Activated CD4-positive, alpha-beta T cell treated with anti-CD3 and anti-CD28 coated beads for 24 hours (primary cell): Measurements from ENCODE around the gene PRRG4.
"Not testable (repeated sequence)": the region's sequence is repeated elsewhere in the genome, so short reads cannot be mapped to it uniquely, and the experiment has no call there.

Experiments
- DNase-seq, 2 donors: peaks; one replicate each; pipeline ENCODE4 v3.0.0-alpha.2; 2020; ENCODE audit warnings: low read depth in 2 of 2

PRRG4 gene

DNA sequence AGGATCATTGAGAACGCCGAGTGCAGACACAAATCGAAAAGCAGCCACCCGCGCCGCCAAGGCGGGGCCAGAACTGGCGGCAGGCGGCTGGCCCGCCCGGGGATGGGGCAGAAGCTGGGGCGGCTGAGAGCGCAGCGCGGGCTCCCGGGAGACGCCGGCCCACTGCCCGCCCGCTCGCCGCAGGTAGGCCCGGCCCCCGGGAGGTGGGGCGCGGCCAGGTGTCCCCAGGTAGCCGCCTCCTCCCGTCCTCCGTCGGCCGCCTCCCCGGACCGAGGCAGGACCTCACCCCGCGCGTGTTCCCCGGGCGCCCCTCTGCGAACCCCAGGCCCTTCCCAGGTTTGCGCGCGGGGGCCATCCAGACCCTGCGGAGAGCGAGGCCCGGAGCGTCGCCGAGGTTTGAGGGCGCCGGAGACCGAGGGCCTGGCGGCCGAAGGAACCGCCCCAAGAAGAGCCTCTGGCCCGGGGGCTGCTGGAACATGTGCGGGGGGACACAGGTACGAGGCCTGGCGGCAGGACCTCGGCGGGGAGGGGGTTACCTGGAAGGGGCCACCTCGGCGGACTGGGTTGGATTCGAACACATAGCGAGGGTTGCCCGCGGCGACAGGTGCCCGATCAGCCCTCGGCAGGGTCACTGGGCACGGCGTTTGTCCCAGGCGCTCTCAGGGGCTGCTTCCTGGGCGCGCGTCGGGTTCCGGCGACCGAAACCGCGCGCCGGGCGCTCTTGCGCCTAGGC is at the start of gene PRRG4:
PRRG4 (plus strand) TSS at position 248 of the 733 bp plus-strand sequence. CDS start 603 bp downstream, outside the sequence.
- DNase-seq: peak in 1 of 2 donors; percentile 35

DNA sequence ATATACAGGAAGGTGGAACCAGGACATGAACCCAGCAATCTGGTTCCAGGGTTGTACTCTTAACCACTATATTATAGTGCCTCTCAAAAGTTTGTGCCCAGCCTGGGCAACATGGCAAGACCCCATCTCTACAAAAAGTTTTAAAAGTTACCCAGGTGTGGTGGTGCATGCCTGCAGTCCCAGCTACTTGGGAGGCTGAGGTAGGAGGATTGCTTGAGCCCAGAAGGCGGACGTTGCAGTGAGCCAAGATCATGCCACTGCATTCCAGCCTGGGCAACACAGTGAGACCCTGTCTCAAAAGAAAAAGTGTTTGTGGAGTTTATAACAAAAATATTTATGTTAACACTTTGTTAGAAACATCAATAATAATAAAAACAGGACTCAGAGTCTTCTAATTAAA is 48.9 kb upstream of the PRRG4 start:
- not testable (repeated sequence) for DNase-seq

DNA sequence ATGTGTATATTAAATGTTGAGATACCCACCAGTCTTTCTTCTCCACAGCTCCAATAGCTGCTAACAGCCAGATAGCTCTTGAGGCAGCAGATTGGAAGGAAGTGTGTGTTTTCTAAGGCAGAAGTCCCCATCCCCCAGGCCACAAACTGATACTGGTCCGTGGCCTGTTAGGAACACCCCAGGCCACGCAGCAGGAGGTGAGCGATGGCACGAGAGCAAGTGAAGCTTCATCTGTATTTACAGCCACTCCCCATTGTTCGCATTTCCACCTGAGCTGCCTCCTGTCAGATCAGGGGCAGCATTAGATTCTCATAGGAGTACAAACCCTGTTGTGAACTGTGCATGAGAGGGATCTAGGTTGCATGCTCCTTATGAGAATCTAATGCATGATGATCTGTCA is 48.0 kb upstream of the PRRG4 start:
- DNase-seq: no peak

DNA sequence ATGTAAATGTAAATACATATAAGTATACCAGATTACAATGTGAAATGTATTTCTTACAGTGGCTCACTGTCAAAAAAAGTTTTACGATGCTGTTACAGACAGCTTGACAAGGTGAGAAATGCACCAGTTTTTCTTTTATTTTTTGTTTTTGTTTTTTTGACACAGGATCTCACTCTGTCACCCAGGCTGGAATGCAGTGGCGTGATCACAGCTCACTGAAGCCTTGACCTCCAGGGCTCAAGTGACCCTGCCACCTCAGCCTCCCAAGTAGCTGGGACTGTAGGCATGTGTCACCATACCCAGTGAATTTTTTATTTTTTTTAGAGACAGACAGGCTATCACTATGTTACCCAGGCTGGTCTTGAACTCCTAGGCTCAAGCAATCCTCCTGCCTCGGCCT is 44.5 kb upstream of the PRRG4 start:
- DNase-seq: no peak

DNA sequence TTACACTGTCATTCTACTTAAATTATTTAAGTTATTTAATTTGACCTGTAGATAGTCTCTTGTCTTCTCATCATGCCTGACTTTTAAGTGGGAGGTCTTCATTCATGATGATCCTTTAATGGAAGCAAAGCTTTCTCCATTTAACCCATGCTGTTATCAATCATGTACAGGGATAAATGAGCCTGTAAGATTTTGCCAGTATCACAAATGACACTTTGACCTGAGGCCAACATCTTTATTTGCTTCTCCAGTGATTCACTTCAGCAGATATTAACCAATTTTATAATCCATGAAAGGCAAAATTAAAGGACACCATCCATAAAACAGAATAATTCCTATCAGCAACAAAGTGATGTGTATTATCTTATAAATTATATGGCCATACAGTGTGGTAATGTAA is 42.9 kb upstream of the PRRG4 start:
- DNase-seq: no peak

- no peak for DNase-seq
These were observed 38.8 kb upstream of the PRRG4 start for GRCh38 chr11:32790916-32791315.

DNA sequence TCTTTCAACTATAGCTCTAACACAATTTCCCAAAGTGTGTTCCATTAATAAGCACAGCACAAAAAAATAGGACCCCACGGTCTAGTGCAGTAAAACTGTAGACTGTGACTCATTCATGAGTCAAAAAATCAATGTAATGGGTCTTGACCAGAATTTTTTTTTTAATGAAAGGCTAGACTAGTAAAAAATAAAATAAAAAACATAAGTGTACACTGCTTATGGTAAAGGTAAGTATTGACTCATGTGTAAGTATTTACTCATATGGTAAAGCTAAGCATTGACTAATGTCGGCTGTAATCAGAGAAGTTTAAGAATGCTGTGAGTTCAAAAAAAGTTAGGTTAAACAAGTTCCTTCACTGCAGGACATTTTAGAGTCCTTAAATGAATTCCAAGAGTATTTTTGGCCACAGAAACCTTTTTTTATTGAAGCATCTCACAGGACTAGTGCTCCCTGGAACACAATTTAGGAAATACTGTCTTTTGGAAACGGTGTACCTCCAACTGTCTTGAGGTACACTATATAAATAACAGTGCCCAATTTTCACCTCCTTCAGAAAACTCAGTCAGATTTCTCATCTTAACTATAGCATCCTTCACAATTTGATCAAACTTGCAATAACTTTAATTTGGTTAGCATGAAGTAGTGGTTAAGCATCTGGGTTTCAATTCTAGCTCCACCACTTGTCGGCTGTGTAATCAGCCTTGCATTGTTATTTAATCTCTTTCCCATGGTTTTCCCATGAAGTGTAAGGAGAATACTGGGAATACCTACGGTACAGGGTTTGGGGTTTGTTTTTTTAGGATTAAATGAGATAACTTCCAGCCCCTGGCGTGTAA is 37.4 kb upstream of the PRRG4 start:
- no peak for DNase-seq

GRCh38 chr11:32792948-32793475 is 36.7 kb upstream of the PRRG4 start:
- DNase-seq: peak; percentile 62 to 66

DNA sequence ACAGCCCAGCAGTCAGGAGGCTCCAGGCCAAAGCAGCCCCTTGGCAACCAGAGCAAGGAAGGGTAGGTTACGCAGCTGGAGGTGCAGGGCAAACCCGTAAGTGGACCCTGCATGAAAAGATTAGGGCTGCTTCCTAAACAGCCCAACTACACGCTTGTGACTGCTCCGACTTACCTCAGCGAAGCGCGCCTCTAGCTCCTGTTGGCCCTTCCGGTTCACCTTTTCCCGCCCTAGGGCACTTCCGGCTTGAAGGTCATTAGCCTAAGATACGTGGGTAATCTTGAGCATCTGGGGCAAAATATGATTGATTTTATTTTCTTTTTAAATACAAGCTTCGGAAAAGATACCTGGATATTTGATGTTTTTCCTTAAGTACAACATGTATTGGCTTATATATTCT is 35.3 kb upstream of the PRRG4 start, which contains the start of gene CCDC73:
CCDC73 (minus strand) TSS at position 224 of the 400 bp plus-strand sequence. CDS start 34,419 bp downstream, outside the sequence.
- no peak for DNase-seq

DNA sequence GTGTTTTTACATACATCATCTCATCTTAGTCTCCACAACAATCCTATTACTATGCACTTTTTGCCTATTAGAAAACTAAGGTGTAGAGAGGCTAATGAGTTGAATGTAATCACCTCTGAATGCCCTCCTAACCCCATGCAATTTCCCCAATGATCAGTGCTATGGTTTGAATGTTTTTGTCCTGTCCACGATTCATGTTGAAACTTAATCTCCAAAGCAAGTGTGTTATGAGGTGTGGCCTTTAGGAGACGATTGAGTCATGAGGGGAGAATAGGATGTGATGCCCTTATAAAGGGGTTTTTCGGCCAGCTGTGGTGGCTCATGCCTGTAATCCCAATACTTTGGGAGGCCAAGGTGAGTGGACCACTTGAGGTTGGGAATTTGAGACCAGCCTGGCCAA is 33.3 kb upstream of the PRRG4 start:
- no peak for DNase-seq

- peak; percentile 44 to 47 for DNase-seq
These were observed 20.4 kb upstream of the PRRG4 start for GRCh38 chr11:32809313-32809712.

DNA sequence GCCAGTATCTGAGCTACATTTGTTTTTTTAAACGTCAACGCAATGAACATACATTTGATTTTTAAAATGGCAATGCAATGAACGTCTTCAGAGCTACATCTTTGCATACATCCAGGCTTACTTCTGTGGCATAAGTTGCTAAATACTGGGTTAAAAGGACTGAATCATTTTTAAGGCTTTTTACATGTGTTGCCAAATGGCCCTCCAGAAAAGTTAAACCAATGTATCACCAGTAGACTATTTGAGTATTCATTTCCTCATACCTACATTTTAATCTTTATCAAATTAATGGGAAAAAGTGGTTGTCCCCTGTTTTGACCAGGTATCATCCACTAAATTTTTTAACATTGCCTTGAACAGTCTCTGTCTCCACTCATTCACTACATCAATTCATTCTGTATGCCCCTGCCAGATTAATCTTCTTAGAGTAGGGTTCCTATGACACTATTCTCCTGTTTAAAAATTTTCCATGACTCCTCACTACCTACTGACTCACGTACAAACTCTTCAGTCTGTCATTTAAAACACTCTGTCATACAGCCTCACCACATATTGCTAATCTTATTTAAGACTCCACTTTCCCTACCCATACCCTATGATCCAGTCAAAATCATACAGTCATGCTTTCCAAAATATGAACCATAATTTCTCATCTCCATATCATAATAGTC is 12.4 kb upstream of the PRRG4 start:
- no peak for DNase-seq

DNA sequence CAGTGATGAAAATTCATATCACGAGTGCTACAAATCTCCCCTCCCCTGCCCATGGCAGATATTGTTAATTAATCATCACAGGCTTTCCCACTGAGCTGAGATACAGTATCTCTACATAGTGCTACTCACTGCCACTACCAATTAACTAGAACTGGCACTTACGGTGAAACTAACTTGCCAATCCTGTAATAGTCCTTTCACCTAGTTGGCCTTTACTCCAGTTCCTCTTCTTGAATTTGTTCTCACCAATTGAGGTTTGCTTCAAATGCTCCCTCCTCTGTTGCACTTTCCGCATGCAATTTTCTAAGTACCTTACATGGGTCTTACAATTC is 11.9 kb upstream of the PRRG4 start:
- no peak for DNase-seq

DNA sequence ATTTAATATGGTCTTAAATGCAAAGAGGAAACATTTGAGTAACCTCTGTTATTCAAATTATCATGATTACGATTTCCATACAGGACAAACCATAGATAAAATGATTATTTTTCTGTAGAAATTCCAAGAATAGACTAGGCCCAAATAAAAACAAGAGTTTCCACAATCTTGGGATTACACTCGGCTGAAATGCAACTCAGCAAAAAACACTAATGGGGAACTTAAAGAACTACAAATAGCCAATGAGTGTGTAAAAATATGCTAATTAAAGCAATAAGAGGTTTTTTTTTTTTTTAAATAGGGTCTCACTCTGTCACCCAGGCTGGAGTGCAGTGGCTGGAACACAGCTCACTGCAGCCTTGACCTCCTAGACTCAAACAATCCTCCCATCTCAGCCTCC is 10.5 kb upstream of the PRRG4 start:
- DNase-seq: no peak

DNA sequence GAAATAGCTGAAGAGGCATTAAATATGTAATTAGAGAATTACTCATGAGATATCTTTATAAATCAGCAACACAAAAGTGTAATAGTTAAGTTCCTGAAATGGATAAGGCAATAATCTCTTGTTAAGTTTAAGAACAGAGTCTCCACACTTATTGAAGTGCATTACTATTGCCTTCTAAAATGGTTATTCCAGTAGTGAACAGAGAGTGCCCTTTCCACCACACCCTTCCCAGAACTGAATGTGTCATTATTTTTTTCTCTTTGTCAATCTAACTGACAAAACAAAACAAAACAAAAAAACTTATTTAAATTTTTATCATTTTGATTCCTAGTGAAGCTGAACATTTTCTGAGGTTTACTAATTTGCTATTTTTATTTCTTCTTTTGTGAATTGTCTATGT is 9.2 kb upstream of the PRRG4 start:
- DNase-seq: no peak

- no peak for DNase-seq
These were observed 8.2 kb upstream of the PRRG4 start for GRCh38 chr11:32821517-32821916.

- no peak for DNase-seq
These were observed 7.7 kb upstream of the PRRG4 start for GRCh38 chr11:32821917-32822560.

GRCh38 chr11:32823617-32824016 is 6.1 kb upstream of the PRRG4 start:
- DNase-seq: not testable (repeated sequence)

DNA sequence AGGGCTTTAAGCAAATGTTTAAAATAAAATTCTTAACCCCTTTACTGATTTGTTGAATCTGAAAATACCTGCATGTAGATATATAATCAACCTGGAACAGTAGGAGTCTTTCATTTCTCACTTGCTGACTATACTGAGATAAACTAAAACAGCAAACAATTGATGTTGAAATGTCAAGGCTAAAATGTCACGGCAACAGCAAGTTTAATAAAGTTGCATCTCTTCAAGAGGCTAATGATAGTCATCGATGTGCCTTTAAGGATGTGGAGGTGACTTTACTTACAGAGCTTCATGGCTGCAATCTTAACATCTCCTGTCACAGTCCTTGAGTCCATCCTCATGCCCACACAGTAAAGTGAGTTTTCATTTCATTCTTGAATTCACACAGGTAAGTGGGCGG is 3.6 kb upstream of the PRRG4 start:
- no peak for DNase-seq

GRCh38 chr11:32827276-32827675 is 2.5 kb upstream of the PRRG4 start:
- no peak for DNase-seq

DNA sequence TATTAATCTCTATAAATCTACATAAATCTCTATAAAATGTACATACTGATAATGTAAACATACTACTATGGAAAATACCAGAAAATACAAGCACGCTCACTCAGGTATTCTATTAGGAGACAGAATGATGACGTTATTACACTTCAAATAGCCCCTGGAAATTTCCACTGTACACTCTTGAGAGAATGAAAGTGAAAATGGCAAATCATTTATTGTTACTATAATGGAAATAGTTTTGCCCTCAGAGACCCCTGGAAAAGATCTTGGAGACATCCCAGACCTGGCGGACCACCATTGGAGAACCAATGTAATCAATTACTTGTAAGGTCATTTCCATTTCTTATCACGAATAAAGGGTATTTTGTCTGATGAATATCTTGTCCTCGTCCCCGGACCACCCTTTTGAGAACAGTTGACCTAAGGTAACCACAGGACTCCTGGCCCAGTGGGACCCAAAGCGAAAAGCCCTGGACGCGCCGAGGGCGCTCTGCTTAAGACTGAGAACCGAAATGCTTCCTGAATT is 509 bp upstream of the PRRG4 start:
- no peak for DNase-seq

GRCh38 chr11:32830413-32830738 is 649 bp downstream of the PRRG4 start:
- no peak for DNase-seq
